Karpas-422 (cell line): ENCODE measurements around the gene RAD51AP1. TPM values are rescaled to one million over a fixed set of nuclear protein-coding genes. Genes with fewer than 3 reads are reported as not detected.

Experiments
- DNase-seq: peaks from one replicate; pipeline ENCODE4 v3.0.0-alpha.2; 2015
- H2AFZ ChIP-seq: fragments of 200-600 bp; sonication (generic); 2 replicates; pipeline ENCODE4 v1.6.1; 2014; ENCODE audit warnings: antibody characterized with exemption, low read length, mixed read lengths
- H3K27ac ChIP-seq: fragments of 200-600 bp; sonication (generic); 2 replicates; pipeline ENCODE4 v1.5.1; 2014; ENCODE audit warnings: mild to moderate bottlenecking, low read length, moderate library complexity
- H3K27me3 ChIP-seq: fragments of 200-600 bp; sonication (generic); 2 replicates; pipeline ENCODE4 v1.6.1; 2014; ENCODE audit warnings: low read length, mixed read lengths
- H3K36me3 ChIP-seq: fragments of 200-600 bp; sonication (generic); 2 replicates; pipeline ENCODE4 v1.6.1; 2014; ENCODE audit warnings: low read length, mixed read lengths; ENCODE audit not compliant: insufficient read depth
- H3K4me1 ChIP-seq: fragments of 200-600 bp; sonication (generic); 2 replicates; pipeline ENCODE4 v1.6.1; 2014; ENCODE audit warnings: mild to moderate bottlenecking, low read length, mixed read lengths
- H3K4me2 ChIP-seq: fragments of 200-600 bp; sonication (generic); 2 replicates; pipeline ENCODE4 v1.6.1; 2014; ENCODE audit warnings: low read length, low read depth, mild to moderate bottlenecking; ENCODE audit not compliant: poor library complexity, severe bottlenecking
- H3K4me3 ChIP-seq: fragments of 200-600 bp; sonication (generic); 2 replicates; pipeline ENCODE4 v1.5.1; 2014; ENCODE audit warnings: mild to moderate bottlenecking, antibody characterized with exemption, low read length, mixed read lengths
- H3K79me2 ChIP-seq: fragments of 200-600 bp; sonication (generic); 2 replicates; pipeline ENCODE4 v1.6.1; 2014; ENCODE audit warnings: mild to moderate bottlenecking, low read length, mixed read lengths
- H3K9ac ChIP-seq: fragments of 200-600 bp; sonication (generic); 2 replicates; pipeline ENCODE4 v1.6.0; 2014; ENCODE audit warnings: low read length
- H3K9me2 ChIP-seq: fragments of 200-600 bp; sonication (generic), shearing (Covaris generic); replicated peaks from 2 replicates; pipeline ENCODE4 v1.6.0; 2014; ENCODE audit warnings: mild to moderate bottlenecking, low read length, moderate library complexity; ENCODE audit not compliant: insufficient read depth
- H3K9me3 ChIP-seq: fragments of 300-700, 200-600 bp; sonication (generic); 2 replicates; pipeline ENCODE4 v1.6.1; 2014; ENCODE audit warnings: low read length, mixed read lengths
- H4K20me1 ChIP-seq: fragments of 200-600 bp; sonication (generic); 2 replicates; pipeline ENCODE4 v1.6.1; 2014; ENCODE audit warnings: mild to moderate bottlenecking, antibody characterized with exemption, low read length, low read depth; ENCODE audit not compliant: insufficient read depth
- total RNA-seq: library from RNA; depleted of rRNA; stranded (reverse); fragments of >200 nt; shearing (Covaris generic); gene quantifications from 2 replicates; pipeline ENCODE4 v1.2.3, GENCODE V29; 2014; ENCODE audit warnings: low replicate concordance; rRNA removed

The RAD51AP1 gene
- total RNA-seq = 14.1 and 39.2 TPM in 2 replicates

DNA sequence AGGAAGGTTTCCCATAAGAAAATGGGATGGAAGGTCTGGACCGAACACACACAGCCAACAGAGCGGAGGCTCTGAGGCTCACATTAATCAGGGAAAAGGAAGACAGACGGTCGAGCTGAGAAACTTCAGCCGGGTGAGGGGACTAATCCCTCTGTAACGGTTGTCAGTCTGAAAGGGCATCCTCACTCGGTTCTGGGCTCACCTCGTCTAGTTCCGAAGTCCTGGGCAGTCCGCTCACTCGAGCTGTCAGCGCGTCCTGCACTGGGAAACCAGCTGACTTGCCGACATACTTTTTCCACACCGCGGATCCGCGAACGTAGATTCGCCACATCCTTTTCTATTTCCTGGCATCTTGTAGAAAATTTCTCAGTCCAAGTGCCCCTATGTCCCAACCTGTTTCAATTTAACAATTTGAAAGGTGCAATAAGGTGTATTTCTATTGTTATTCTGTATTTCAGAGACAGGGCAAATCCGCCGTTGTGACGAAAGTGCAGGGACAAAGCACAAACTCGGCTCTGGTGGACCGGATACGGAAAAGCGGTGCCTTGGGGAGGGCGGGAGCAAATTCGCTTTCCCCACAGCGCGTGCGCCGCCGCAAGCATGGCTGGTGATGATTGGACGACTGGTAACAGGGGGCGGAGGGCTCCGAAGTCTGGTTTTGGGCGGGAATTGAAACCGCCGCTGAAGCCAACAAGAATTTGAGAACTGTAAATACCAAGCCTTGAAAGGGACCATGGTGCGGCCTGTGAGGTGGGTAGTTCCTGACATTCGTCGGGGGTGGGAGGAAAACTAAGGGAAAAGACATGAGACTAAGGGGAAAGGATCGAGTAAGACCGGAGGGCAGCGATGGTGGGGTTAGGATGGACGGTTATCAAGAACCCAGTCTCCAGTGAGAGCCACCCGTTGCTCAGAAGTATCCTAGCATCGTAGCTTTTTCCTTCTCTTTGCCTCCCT is at the start of gene RAD51AP1:
TSS of gene RAD51AP1 (plus strand) at position 684 of the 954 bp plus-strand sequence. CDS start at position 734, 50 bp downstream.
- peaks cover 64% of the 10 kb centered on the region for H3K4me1 ChIP-seq
- peak within 1 kb of the TSS; percentile 93 for H3K4me2 ChIP-seq
- no peaks in the 10 kb centered on the region for H3K27me3 ChIP-seq
- H3K4me3 ChIP-seq = peak within 1 kb of the TSS; percentile 96
- H2AFZ ChIP-seq = peak within 1 kb of the TSS; percentile 60; the same call in 1 of the 2 replicates
- peaks cover 18% of the 10 kb centered on the region; the same call in 1 of the 2 replicates for H3K36me3 ChIP-seq
- peak within 1 kb of the TSS; percentile 86 for H3K27ac ChIP-seq
- H3K9ac ChIP-seq = peak within 1 kb of the TSS; percentile 80
- DNase-seq = peak; percentile 99
- no peaks in the 10 kb centered on the region for H3K9me3 ChIP-seq
- peaks cover 64% of the 10 kb centered on the region for H3K79me2 ChIP-seq
- 0 out of 2 replicates have a peak, but pooled peaks cover 3% of the 10 kb centered on the region for H4K20me1 ChIP-seq
- H3K9me2 ChIP-seq = no peaks in the 10 kb centered on the region

- no peak overlapping the region for H3K4me3 ChIP-seq
- no peaks in the 10 kb centered on the region for H3K27me3 ChIP-seq
- no peaks in the 10 kb centered on the region for H3K9me3 ChIP-seq
- H3K79me2 ChIP-seq = no peaks in the 10 kb centered on the region
- H2AFZ ChIP-seq = no peak overlapping the region
- no peak for DNase-seq
- peaks cover 10% of the 10 kb centered on the region for H3K4me1 ChIP-seq
- H3K27ac ChIP-seq = no peak overlapping the region
- peaks cover 7% of the 10 kb centered on the region; the same call in 1 of the 2 replicates for H3K36me3 ChIP-seq
- no peaks in the 10 kb centered on the region for H3K9me2 ChIP-seq
- no peaks in the 10 kb centered on the region for H4K20me1 ChIP-seq
- H3K9ac ChIP-seq = no peak overlapping the region
- no peak overlapping the region for H3K4me2 ChIP-seq
Observed at GRCh38 chr12:4489556-4489955, 49.1 kb upstream of the RAD51AP1 start.

DNA sequence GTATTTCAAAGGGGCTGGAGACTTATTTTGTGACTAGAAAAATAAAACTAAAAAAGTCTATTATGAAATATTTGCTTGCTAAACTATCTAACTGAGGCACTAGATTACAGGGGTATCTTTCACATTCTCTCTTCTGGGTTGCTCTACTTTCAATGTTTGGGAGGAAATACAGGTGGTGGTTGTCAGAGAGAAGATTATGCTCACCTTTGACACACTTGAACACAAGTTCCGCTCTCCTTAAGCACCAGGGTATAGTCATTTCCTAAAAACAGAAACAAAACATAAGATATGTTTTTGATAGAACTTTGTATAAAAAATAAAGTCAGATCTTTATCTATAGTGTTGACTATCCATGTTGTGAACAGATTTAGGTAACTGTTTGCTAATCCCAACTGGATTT is 47.7 kb upstream of the RAD51AP1 start:
- H3K9me2 ChIP-seq = no peaks in the 10 kb centered on the region
- H3K27ac ChIP-seq = no peak overlapping the region
- H3K4me1 ChIP-seq = no peaks in the 10 kb centered on the region
- peaks cover 7% of the 10 kb centered on the region; the same call in 1 of the 2 replicates for H3K36me3 ChIP-seq
- H3K79me2 ChIP-seq = no peaks in the 10 kb centered on the region
- H4K20me1 ChIP-seq = no peaks in the 10 kb centered on the region
- no peaks in the 10 kb centered on the region for H3K9me3 ChIP-seq
- H3K4me2 ChIP-seq = no peak overlapping the region
- H3K27me3 ChIP-seq = no peaks in the 10 kb centered on the region
- DNase-seq = no peak
- H3K9ac ChIP-seq = no peak overlapping the region
- no peak overlapping the region for H2AFZ ChIP-seq
- no peak overlapping the region for H3K4me3 ChIP-seq

- no peak overlapping the region for H3K27ac ChIP-seq
- H3K4me3 ChIP-seq = no peak overlapping the region
- H3K4me2 ChIP-seq = no peak overlapping the region
- H3K9me3 ChIP-seq = no peaks in the 10 kb centered on the region
- H3K9ac ChIP-seq = no peak overlapping the region
- no peaks in the 10 kb centered on the region for H4K20me1 ChIP-seq
- peaks cover 2% of the 10 kb centered on the region; the same call in 1 of the 2 replicates for H3K4me1 ChIP-seq
- no peaks in the 10 kb centered on the region for H3K36me3 ChIP-seq
- no peak for DNase-seq
- H3K9me2 ChIP-seq = no peaks in the 10 kb centered on the region
- H3K79me2 ChIP-seq = no peaks in the 10 kb centered on the region
- H2AFZ ChIP-seq = no peak overlapping the region
- no peaks in the 10 kb centered on the region for H3K27me3 ChIP-seq
Observed at GRCh38 chr12:4496145-4496838, 42.4 kb upstream of the RAD51AP1 start.

DNA sequence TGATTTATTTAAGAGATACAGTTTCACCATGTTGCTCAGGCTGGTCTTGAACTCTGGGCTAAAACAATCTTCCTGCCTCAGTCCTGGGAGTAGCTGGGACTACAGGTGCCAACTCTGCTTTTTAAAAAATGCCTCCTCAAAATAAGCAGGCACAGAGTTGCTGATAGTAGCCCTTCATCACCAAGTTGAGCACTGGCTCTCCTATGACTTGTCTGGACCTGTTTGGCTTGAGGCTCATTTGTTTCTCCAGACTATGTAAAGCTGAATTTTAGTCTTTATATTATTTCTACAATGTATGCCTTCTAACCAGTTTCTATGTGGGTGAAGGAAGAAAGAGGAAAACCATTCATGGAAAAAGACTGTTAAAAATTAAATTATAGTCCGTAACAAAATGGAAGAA is 39.5 kb upstream of the RAD51AP1 start:
- Histone ChIP-seq H3K4me2 (no peak overlapping the region), H3K4me1 (peaks cover 2% of the 10 kb centered on the region; the same call in 1 of the 2 replicates), H3K27ac (no peak overlapping the region), H4K20me1 (no peaks in the 10 kb centered on the region), H3K27me3 (no peaks in the 10 kb centered on the region), H3K9me2 (no peaks in the 10 kb centered on the region), H3K36me3 (no peaks in the 10 kb centered on the region; the same call in 1 of the 2 replicates), H3K79me2 (no peaks in the 10 kb centered on the region), H3K4me3 (no peak overlapping the region), H3K9me3 (no peaks in the 10 kb centered on the region), H2AFZ (no peak overlapping the region), H3K9ac (no peak overlapping the region)
- no peak for DNase-seq

GRCh38 chr12:4505376-4505986 is 33.2 kb upstream of the RAD51AP1 start:
- Histone ChIP-seq H3K4me3 (no peak overlapping the region), H3K36me3 (no peaks in the 10 kb centered on the region; the same call in 1 of the 2 replicates), H3K9me2 (no peaks in the 10 kb centered on the region), H4K20me1 (no peaks in the 10 kb centered on the region), H3K9ac (no peak overlapping the region), H3K4me1 (peaks cover 7% of the 10 kb centered on the region), H3K27me3 (no peaks in the 10 kb centered on the region), H3K9me3 (no peaks in the 10 kb centered on the region), H3K27ac (no peak overlapping the region), H2AFZ (no peak overlapping the region), H3K4me2 (no peak overlapping the region), H3K79me2 (no peaks in the 10 kb centered on the region)
- no peak for DNase-seq

- no peaks in the 10 kb centered on the region for H3K79me2 ChIP-seq
- no peak overlapping the region for H3K4me3 ChIP-seq
- no peak for DNase-seq
- H3K9me2 ChIP-seq = no peaks in the 10 kb centered on the region
- H3K36me3 ChIP-seq = no peaks in the 10 kb centered on the region; the same call in 1 of the 2 replicates
- H3K4me2 ChIP-seq = no peak overlapping the region
- no peak overlapping the region for H3K27ac ChIP-seq
- no peak overlapping the region for H2AFZ ChIP-seq
- no peaks in the 10 kb centered on the region for H4K20me1 ChIP-seq
- peaks cover 7% of the 10 kb centered on the region for H3K4me1 ChIP-seq
- H3K27me3 ChIP-seq = no peaks in the 10 kb centered on the region
- no peak overlapping the region for H3K9ac ChIP-seq
- no peaks in the 10 kb centered on the region for H3K9me3 ChIP-seq
Observed at GRCh38 chr12:4506430-4506829, 32.3 kb upstream of the RAD51AP1 start.
